ENCODE results near the gene TMEM167B. TPM values are rescaled to one million over a fixed set of nuclear protein-coding genes. Genes with fewer than 3 reads are reported as not detected.

Gene TMEM167B
- total and polyA plus RNA-seq, 2 experiments from 2014 or later: 25.0 to 33.4 TPM

GRCh38 chr1:109134423-109134822, 43.9 kb downstream of the TMEM167B start:
- WGBS (ENCODE audit: low lambda C conversion rate, missing lambda C conversion rate): 35% methylated on average over 7 of the region's 7 CpGs
- peak overlapping the region; percentile 67 for H2AFZ ChIP-seq
- TF ChIP-seq EZH2 (IDR thresholded peaks at IDR 0.05; ENCODE audit: borderline replicate concordance) (no peak), EZH2phosphoT487 (IDR thresholded peaks at IDR 0.05; ENCODE audit: low read depth, severe bottlenecking, unreplicated experiment) (no peak)
- TF ChIP-seq, protein P1, sequence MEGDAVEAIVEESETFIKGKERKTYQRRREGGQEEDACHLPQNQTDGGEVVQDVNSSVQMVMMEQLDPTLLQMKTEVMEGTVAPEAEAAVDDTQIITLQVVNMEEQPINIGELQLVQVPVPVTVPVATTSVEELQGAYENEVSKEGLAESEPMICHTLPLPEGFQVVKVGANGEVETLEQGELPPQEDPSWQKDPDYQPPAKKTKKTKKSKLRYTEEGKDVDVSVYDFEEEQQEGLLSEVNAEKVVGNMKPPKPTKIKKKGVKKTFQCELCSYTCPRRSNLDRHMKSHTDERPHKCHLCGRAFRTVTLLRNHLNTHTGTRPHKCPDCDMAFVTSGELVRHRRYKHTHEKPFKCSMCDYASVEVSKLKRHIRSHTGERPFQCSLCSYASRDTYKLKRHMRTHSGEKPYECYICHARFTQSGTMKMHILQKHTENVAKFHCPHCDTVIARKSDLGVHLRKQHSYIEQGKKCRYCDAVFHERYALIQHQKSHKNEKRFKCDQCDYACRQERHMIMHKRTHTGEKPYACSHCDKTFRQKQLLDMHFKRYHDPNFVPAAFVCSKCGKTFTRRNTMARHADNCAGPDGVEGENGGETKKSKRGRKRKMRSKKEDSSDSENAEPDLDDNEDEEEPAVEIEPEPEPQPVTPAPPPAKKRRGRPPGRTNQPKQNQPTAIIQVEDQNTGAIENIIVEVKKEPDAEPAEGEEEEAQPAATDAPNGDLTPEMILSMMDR (IDR thresholded peaks at IDR 0.05; ENCODE audit: poor library complexity): no peak
- H3K9me2 ChIP-seq (replicated peaks; ENCODE audit: insufficient read depth): no peaks in the 10 kb centered on the region
- H3K27ac ChIP-seq: peak overlapping the region; percentile 97
- H3K36me3 ChIP-seq (replicated peaks; ENCODE audit: insufficient read depth, low read depth): no peaks in the 10 kb centered on the region
- H3K9me3 ChIP-seq (ENCODE audit: low read depth): no peaks in the 10 kb centered on the region
- no peak overlapping the region for H3K4me3 ChIP-seq
- peaks cover 45% of the 10 kb centered on the region for H3K4me1 ChIP-seq (ENCODE audit: insufficient read depth)
- H4K20me1 ChIP-seq (ENCODE audit: insufficient read depth, poor library complexity, severe bottlenecking): no peaks in the 10 kb centered on the region
- peak; percentile 67 for DNase-seq (ENCODE audit: low spot score)
- H3K79me2 ChIP-seq: no peaks in the 10 kb centered on the region
- H3K27me3 ChIP-seq: no peaks in the 10 kb centered on the region
- H3K4me2 ChIP-seq: peak overlapping the region; percentile 73

GRCh38 chr1:109135940-109136339, 45.4 kb downstream of the TMEM167B start:
- H3K4me3 ChIP-seq: no peak overlapping the region
- H3K9me2 ChIP-seq (replicated peaks; ENCODE audit: insufficient read depth): no peaks in the 10 kb centered on the region
- no peaks in the 10 kb centered on the region for H3K27me3 ChIP-seq
- DNase-seq (ENCODE audit: low spot score): no peak
- H2AFZ ChIP-seq: no peak overlapping the region
- H3K36me3 ChIP-seq (replicated peaks; ENCODE audit: insufficient read depth, low read depth): no peaks in the 10 kb centered on the region
- no peaks in the 10 kb centered on the region for H3K79me2 ChIP-seq
- H3K4me2 ChIP-seq: no peak overlapping the region
- TF ChIP-seq EZH2 (IDR thresholded peaks at IDR 0.05; ENCODE audit: borderline replicate concordance) (no peak), EZH2phosphoT487 (IDR thresholded peaks at IDR 0.05; ENCODE audit: low read depth, severe bottlenecking, unreplicated experiment) (no peak)
- TF ChIP-seq, protein P1 (IDR thresholded peaks at IDR 0.05; ENCODE audit: poor library complexity): no peak
- peaks cover 45% of the 10 kb centered on the region for H3K4me1 ChIP-seq (ENCODE audit: insufficient read depth)
- no peaks in the 10 kb centered on the region for H4K20me1 ChIP-seq (ENCODE audit: insufficient read depth, poor library complexity, severe bottlenecking)
- WGBS (ENCODE audit: low lambda C conversion rate, missing lambda C conversion rate): 91% methylated on average over 3 of the region's 3 CpGs
- no peaks in the 10 kb centered on the region for H3K9me3 ChIP-seq (ENCODE audit: low read depth)
- H3K27ac ChIP-seq: peak overlapping the region; percentile 97

DNA sequence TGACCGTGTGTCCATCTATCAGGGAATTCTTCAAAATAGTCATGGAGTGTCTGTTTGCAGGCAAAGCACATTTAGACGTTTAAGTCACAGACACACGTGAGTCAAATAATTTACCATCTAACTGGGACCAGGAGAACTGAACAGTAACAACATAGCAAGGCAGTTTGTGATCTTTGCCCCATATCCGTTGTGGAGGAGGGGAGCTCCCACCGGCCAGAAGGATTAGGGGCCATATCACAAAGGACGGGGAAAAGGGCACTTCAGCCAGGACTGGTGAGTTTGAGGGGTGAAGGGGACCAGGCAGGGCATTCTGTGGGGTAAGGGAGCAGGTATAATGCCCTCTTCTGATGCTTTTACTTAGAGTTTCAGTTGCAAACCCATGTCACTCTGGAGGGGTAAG, 46.2 kb downstream of the TMEM167B start:
- Histone ChIP-seq H3K4me3 (no peak overlapping the region), H3K4me2 (peak overlapping the region; percentile 44), H3K36me3 (replicated peaks; ENCODE audit: insufficient read depth, low read depth) (no peaks in the 10 kb centered on the region), H3K9me3 (ENCODE audit: low read depth) (no peaks in the 10 kb centered on the region), H4K20me1 (ENCODE audit: insufficient read depth, poor library complexity, severe bottlenecking) (no peaks in the 10 kb centered on the region), H2AFZ (no peak overlapping the region), H3K27ac (peak overlapping the region; percentile 97), H3K79me2 (no peaks in the 10 kb centered on the region), H3K4me1 (ENCODE audit: insufficient read depth) (peaks cover 45% of the 10 kb centered on the region), H3K9me2 (replicated peaks; ENCODE audit: insufficient read depth) (no peaks in the 10 kb centered on the region), H3K27me3 (no peaks in the 10 kb centered on the region)
- no peak for DNase-seq (ENCODE audit: low spot score)
- TF ChIP-seq EZH2 (IDR thresholded peaks at IDR 0.05; ENCODE audit: borderline replicate concordance): no peak
- no peak for TF ChIP-seq EZH2phosphoT487 (IDR thresholded peaks at IDR 0.05; ENCODE audit: low read depth, severe bottlenecking, unreplicated experiment)
- TF ChIP-seq, protein P1 (IDR thresholded peaks at IDR 0.05; ENCODE audit: poor library complexity): no peak
- 60% methylated on average over 6 of the region's 6 CpGs for WGBS (ENCODE audit: low lambda C conversion rate, missing lambda C conversion rate)

- peak; percentile 44 for DNase-seq (ENCODE audit: low spot score)
- Histone ChIP-seq H3K79me2 (no peaks in the 10 kb centered on the region), H3K9me2 (replicated peaks; ENCODE audit: insufficient read depth) (no peaks in the 10 kb centered on the region), H4K20me1 (ENCODE audit: insufficient read depth, poor library complexity, severe bottlenecking) (no peaks in the 10 kb centered on the region), H3K9me3 (ENCODE audit: low read depth) (no peaks in the 10 kb centered on the region), H3K27me3 (no peaks in the 10 kb centered on the region), H3K4me2 (peak overlapping the region; percentile 48), H3K36me3 (replicated peaks; ENCODE audit: insufficient read depth, low read depth) (no peaks in the 10 kb centered on the region), H2AFZ (no peak overlapping the region), H3K4me1 (ENCODE audit: insufficient read depth) (peaks cover 49% of the 10 kb centered on the region), H3K27ac (peak overlapping the region; percentile 82), H3K4me3 (no peak overlapping the region)
- 57% methylated on average over 3 of the region's 3 CpGs for WGBS (ENCODE audit: low lambda C conversion rate, missing lambda C conversion rate)
- TF ChIP-seq, protein P1 (IDR thresholded peaks at IDR 0.05; ENCODE audit: poor library complexity): no peak
- TF ChIP-seq EZH2phosphoT487 (IDR thresholded peaks at IDR 0.05; ENCODE audit: low read depth, severe bottlenecking, unreplicated experiment): no peak
- no peak for TF ChIP-seq EZH2 (IDR thresholded peaks at IDR 0.05; ENCODE audit: borderline replicate concordance)
These were observed 47.4 kb downstream of the TMEM167B start for GRCh38 chr1:109137958-109138357.
